Measurements from ENCODE around the gene SHC3.
A peak's percentile ranks its signal among the peaks of the same experiment; 100 is the strongest.

Gene SHC3

DNA sequence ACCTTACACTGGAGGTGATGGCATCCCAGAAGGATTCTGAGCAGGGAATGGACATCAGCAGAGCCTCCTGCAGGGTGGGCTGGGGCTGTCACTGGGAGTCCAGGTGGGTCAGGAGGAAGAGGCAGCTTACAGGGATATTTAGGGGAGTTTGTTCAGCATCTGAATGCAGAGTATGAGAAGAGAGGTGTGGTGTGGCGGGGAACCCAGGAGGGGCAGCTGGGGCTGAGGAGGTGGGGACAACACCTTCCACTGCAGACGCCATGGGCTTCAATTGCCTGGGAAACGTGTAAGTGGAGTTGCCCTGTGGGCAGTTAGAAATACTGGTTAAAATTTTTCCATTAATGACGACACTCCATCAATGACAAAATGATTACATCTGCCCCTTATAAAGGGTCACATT, 153.9 kb downstream of the SHC3 start:
- DNase-seq (ENCODE audit: low read depth in 2 of 2): no peak

DNA sequence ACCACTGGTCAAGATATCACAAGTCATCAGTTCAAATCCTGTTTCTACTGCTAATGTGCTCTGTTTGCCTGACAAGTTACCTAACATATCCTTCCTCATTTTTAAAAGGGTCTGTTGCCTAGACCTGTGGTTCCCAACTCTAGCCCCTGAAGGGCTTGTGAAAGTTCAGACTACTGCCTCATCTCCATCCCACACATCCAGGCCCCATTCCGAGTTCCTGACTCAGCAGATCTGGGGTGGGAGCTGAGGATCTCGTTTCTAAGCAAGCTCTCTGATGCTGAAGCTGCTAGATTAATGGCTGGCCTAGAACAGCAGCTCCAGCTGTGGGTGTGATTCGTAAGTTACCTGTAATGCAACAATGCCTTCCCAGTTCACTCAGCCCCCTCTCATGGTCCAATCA, 154.9 kb downstream of the SHC3 start:
- no peak for DNase-seq (ENCODE audit: low read depth in 2 of 2)

DNA sequence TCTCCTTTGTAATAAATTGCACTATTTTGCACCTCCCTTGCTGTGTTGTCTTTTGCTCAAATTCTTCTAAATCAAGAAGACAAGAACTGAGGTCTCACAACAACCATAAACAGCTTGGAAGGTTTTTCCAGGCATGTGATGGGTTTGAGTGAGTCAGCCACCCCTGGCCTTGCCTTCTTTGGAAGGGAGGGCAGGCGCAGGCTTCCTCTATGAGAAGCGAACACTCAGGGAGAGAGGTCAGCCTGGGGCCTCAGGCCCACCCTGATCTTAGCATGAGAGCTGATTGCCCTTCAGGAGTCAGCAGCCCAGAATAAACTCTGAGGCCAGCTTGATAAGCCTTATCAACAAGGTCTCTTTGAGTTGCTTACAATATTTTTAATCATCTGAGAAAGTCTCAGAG, 155.7 kb downstream of the SHC3 start:
- DNase-seq (ENCODE audit: low read depth in 2 of 2): no peak

DNA sequence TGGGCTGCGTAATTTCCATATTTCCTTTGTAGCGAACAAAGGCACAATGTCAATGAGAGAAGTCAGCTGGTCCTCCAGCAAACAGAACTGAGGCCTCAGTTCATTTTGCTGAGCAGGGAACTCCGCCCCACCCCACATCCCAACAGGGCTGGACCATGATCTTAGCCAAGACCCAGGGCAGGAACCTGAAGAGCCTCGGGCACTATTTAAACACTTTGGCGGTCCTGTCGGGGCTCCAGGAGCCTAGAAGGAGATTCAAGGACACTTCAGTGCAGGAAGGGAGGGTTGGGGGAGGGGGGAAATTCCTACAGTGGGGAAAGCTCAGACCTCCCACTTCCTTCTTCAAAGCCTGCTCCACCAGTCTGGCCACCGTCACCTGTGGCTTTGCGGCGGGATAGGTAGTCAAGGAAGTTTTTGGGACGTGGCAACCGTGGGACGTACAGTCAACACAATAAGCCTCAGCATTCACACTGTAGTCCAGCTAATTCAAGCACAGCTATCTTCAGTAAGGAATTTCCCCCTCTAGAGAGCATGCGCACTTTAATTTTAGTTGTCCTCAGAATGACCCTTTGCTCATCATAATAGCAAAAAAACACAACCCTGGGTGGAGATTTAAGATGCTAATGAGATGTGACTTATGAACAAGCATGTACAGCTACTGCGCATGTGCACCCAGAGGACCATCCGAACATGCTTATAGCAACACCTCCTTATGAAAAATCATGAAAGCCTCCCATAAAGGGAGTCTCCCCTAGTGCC, 156.4 kb downstream of the SHC3 start:
- DNase-seq (ENCODE audit: low read depth in 2 of 2): no peak

DNA sequence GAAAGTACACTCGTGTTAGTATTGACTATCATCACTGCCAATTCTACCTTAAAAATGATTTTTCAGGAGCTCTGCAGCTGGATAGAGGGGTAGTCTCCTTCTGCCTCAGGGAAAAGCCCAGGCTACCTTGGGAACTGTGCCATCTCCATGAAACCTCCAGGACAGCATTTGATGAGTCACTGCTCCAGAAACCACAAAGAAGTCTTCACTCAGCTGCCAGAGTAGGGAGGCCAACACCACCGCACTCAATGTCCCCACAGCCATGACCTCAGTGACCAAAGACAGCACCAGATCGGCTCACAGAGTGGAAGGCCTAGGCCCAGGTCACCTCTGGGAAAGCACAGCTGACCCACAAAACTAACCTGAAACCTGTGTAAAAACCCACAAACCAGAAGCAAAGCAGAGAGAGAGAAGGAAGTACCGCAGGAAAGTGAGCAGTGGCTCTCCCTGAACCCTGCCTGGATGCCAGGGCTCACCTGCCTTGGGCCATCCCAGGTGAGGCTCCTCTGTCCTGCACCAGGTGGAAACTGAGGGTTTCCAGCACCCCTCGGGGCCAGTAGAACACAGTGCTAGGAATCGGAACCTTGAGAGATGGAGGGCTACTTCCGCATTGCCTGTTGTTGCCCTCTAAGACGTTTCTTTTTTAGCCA, 157.3 kb downstream of the SHC3 start:
- DNase-seq (ENCODE audit: low read depth in 2 of 2): peak; percentile 44 to 62

DNA sequence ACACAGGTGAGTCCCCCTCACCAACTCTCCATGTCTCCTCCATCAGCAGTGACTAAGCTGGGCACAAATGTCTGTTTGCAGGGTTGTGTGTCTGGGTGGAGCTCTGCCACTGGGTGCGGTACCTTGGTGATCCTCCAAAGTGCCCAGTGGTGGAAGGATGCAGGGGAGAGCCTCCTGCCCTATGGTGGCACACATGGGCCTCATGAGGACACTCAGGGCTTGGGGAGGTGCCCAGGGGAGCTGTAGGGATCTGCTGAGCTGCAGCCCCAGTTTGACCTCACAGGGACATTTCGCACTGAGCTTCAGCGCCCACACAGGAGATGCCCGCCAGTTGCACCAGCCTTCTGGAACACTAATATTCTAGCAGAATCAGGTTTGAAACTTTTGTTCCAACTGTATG, 157.9 kb downstream of the SHC3 start:
- DNase-seq (ENCODE audit: low read depth in 2 of 2): no peak

DNA sequence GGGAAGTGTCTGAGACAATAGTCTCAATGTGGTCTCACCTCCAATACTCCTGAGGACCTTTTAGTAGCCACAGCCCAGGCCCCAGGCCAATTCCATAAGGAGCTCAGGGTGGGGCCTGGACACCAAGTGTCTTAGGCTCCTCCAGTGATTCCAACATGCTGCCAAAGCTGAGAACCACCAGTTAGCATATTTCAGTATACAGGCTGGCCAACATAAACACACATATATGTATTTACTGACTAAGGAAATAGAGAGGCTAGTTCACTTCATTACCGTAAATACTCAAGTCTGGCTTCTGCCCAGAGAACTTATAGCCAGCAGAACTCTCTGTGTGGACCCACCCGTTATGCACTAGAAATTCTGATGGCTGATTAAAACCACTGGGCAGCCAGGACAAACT, 163.3 kb downstream of the SHC3 start:
- no peak for DNase-seq (ENCODE audit: low read depth in 2 of 2)

DNA sequence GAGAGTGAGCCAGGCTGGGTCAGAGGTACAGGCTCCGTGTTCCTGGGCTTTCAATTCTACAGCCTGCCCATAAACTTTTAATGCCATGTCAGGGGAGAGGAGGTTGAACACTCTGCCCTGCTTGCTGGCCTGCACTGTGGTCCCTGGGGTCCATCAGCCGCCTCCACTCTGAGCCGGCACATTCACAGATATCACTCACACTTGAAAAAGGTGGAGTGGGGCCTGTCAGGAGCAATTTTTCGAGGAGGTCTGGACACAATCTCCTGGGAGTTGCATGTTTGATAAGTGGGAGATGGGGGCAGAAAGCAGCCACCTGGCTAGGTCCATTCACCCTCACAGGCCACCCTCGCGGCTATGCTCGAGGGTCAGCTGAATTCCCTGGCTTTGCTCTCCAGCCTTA, 164.5 kb downstream of the SHC3 start:
- DNase-seq (ENCODE audit: low read depth in 2 of 2): no peak

DNA sequence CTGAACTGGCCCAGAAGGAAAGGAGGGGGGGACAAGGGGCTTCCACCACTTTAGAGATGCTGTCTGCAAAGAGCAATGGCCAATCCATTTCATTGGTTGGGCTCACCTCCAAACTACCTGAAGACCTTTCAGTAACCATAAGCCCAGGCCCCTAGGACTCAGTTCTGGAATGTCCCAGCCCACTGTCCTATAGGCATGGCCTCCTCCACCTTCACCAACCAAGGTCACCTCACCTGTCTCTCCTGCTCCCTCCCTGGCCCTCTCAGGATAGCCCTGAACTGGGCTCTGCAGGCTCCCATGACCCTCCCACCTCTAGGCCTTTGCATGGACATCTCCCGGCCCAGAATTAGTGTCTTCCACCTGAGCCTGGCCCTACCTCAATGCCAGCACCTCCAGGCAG, 165.0 kb downstream of the SHC3 start:
- no peak for DNase-seq (ENCODE audit: low read depth in 2 of 2)

DNA sequence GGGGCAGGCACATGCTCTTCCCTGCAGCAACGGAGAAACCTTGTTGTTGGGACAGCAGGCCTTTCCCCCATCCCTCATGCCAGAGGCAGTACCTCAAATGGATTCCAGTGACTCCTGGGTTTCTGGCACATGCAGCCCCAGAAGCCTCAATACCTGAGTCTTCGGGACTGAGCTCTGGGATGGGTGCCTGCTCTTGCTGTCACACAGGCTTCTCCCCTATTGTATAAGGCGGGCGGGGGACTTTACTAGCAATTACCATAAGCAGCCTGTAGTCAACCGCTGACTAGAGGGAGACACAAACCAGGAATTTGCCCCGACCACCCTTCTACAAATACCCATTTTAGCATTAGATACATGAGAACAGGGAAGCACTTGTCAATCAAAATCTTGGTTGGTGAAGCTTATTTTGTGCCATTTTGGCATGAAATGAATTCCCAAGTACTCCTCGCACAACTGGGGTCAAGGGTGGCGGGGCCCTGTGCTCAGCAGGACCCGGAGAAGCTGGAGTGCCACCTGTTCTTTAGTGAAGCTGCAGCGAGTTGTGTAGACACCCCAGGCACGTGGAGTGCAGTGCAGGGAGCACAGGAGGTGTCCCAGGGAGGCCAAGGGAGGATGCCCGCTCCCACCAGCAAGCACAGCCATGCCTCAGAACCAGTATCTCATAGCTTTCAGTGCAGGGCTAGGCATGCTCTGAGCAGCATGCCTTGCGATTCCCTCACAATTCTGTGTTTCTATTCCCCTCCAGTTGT, 166.2 kb downstream of the SHC3 start:
- DNase-seq (ENCODE audit: low read depth in 2 of 2): no peak

DNA sequence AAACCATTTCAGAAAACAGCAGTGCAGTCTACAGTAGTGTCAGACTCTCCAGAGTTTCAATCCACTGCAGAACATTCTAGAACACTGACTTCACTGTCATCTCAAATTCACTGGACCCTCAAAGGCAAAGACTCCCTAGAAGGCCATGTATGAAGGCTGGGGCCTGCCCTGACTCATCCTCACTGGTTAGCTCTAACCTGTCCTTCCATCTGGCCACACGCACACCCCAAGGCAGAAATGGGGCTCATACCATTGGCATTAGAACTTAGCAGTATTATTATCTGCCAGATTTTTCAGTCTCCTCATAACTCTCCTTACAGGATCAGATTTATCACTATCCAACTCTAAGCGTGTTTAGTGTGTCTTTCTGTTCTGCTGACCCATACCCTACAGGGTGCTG, 166.9 kb downstream of the SHC3 start:
- DNase-seq (ENCODE audit: low read depth in 2 of 2): no peak

DNA sequence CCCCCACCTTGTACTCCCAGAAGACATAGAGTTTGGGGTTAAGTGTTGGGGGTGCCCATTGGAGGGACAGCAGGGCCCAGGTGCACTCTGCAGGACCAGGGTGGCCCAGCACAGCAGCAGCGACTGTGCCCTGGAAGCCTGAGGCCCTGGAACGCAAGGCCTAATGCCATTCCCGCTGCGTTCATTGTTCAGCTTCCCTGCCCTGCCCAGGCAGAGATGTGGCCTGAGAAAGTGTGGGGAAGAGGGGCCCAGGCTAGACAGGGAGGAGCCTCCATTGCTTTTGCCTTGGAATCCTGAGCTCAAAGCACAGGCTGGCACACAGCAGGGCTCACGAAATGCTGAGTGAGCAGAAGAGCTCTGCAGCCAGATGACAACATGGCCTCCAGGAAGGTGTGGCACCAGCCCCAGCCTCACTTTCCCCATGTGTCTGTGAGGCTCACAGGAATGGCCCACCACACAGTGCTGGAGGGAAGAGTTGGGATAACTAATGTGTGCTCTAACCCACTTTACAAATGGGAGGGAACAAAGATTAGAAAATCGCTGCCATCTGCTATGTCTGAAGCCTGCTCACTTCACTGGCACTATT, 168.0 kb downstream of the SHC3 start:
- no peak for DNase-seq (ENCODE audit: low read depth in 2 of 2)

DNA sequence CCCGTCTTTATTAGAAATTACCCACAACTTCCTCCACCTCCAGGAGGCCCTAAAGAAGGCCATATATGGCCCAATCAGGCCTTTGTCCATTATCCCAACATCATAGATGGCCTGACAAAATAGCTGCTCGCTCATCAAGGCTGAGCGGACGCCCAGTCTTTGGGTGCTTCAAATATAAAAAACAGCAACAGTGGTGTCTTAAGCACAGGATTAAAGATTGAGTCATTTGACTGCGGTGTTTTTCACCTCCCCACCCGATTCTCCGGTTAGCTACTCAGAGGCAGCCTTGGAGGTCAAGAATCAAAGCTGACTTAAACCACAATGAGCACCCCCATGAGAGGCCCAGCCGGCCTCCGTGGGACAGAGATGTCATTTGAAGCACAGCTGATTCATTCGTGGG, 168.6 kb downstream of the SHC3 start:
- no peak for DNase-seq (ENCODE audit: low read depth in 2 of 2)

DNA sequence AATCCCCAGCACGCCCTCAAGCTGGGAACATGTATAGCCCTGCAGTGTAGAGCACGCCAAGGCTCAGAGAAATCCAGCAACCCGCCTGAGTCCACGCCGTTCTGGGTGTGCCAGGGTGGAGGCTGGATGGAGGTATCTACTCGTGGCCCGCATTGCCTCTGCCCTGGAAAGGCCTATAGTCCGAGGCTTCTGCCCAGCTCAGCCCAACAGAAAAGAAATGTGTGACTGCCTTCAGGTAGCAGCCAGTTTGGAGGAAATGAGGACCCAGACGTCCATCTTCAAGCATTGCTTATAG, 169.1 kb downstream of the SHC3 start:
- DNase-seq (ENCODE audit: low read depth in 2 of 2): no peak

DNA sequence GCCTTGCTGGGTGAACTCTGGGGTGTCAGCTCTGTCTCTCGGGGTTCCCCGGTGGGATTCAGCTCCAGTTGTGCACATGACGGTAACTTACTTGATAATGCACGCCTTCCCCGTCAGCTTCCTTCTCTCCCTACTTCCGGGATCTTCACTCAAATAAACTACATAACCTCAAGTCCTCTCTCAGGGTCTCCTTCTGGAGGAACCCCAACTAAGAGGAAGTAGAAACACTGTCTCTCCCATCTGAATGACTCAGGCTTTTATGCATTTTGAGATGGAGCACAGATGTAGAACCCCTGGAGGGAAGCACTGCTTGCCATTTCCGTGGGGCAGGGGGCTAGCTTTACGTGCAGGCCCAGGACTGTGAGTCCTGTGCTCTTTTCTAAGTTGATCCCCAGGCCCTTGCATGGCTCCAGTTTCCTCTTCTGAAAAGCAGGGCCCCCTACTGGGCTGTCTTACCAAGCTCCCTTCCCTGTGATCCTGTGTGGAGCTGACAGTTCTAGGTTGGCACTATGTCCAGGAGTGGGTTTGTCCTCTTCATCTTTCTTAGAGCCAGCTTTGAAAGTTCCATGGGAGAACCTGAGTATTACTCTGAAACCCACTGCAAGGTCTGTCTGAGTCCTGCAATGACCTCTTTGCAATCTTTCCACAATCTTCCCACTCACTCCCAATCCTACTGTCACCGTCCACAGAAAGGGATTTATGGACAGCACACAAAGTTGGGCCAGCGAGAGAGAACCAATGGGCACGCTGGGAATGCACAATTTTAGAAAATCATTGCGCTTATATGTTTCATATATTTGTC, 169.7 kb downstream of the SHC3 start:
- no peak for DNase-seq (ENCODE audit: low read depth in 2 of 2)

DNA sequence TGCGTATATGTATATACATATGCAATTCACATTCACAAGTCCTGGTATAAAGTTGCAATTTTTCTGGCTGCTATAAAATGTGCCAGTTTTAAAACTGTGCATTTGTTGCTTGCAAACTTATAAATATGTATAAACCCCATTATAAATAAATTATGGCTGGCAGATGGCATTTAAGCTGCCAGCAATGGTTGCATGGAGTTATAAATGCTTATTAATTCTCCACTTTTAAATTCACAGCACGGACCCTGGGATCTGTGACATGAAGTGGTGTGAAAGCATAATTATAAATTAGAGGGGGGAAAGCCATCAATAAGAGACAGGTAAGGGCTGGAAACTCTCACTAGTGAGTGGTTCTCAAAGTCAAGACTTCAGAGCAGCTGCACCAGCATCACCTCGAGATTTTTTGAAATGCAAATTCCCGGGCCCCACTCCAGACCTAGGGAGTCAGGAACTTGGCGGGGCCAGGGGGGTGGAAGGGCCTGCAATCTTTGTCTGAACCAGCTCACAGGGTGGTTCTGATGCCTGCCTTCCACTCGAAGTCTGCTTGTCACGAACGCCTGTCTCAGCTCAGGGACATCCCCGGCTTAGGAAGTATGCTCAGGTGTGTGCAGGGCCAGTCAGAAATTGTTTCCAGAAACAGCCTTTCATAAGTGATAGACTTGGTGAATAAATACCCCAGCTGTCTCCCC, 170.4 kb downstream of the SHC3 start:
- DNase-seq (ENCODE audit: low read depth in 2 of 2): no peak

DNA sequence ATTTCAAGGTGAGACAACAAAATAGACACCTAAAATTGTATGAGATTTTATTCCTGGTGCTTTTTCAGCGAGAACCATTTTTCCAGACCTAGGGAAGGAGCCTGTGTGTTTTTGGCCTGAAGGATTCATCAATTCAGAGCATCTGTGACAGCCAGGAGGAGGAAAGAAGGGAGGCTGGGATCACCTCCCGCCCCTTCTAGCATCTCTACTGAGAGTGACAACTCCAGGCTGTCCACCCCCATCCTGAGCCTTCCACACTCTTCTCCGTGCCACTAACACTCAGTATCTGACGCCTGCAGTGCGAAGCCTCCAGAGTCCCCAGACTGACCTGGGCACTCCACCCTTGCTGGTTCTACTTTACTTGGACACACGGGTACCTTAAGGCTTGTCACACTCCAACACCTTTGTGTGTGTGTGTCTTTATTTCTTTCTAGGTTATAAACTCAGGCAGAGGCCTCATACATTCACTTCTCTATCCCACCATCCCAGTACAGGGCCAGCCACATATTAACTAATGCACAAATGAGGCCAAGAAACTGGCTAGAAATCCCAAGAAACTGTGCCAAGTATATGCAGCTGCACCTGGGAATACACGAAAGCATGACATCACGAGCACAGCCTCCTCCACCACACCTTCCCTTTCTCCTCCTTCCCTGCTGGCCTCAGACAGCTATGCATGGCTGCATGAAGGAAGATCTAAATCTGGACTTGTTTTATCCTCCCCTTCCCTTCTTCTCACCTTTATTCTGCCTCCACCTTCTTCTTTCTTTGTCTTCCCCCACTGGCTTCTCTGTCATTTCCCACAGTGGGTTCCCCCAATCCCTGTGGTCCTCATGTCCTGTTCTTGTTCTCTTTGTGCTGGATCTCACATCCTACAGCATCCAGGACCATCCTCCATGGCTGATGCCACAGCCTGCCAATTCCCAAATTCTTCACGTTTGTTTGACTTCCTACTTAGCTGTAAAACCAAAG, 171.3 kb downstream of the SHC3 start:
- no peak for DNase-seq (ENCODE audit: low read depth in 2 of 2)

DNA sequence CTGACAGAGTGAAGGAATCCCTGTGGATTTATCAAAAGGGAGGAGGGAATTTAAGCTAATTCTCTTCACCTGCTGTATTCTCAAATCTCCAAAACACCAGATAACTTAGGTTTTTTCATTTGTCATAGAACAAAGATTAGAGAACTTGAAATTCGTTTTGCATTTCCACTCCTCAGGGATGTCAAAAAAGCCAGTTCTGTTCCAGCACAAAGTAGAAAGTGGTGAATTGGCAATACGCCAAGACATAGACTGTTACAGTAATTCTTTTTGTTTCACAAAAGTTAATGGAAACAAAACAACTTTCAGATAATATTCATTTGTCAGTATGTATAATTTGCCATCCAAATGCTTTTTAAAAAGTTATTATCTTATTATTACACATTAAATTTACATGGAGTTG, 172.4 kb downstream of the SHC3 start:
- DNase-seq (ENCODE audit: low read depth in 2 of 2): no peak

DNA sequence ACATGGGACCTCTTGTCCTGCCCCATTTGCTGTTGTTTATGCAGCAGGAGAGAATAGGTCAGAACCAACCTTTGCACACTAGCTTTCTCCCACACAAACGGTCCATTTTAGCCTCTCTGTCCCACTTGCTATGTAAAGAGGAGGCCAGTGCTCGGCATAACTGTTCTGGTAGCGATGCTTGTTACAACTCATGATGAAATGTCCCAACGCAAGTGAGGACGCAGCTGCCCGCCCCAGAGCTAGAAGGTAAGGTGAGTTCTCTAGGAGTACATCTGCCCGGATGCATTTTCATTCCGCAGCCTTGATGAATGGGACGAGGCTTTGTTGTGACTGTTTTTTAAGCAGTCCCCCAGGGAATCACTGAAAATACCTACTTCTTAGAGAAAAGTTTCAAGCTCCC, 173.3 kb downstream of the SHC3 start:
- no peak for DNase-seq (ENCODE audit: low read depth in 2 of 2)

DNA sequence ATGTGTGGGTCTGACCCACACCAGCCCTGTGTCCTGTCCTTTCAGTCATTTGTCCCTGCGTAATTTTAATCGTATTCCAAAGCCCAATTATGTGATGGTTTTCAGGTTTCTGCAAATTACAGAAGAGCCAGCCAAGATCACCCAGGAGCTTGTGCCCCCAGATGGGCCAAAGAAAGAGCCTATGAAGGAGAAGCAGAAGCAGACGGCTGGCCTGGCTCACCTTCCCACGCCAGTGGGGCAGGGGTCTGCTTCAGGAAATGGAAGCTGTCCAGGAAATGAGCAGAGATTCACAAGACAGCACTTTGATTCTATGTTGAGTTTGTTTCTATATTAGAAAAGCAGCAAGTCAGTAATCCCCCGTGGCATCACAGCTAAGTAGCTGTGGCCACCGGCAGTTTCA, 175.6 kb downstream of the SHC3 start:
- DNase-seq (ENCODE audit: low read depth in 2 of 2): no peak
